Measurements from ENCODE around the gene GPR84.

GPR84 gene

GRCh38 chr12:54398218-54398617 is 33.9 kb upstream of the GPR84 start:
- no peak overlapping the region for H3K27ac ChIP-seq
- no peak for TF ChIP-seq CTCF (conservative IDR thresholded peaks at IDR 0.05)
- no peak for TF ChIP-seq ZFX (IDR thresholded peaks at IDR 0.05)

DNA sequence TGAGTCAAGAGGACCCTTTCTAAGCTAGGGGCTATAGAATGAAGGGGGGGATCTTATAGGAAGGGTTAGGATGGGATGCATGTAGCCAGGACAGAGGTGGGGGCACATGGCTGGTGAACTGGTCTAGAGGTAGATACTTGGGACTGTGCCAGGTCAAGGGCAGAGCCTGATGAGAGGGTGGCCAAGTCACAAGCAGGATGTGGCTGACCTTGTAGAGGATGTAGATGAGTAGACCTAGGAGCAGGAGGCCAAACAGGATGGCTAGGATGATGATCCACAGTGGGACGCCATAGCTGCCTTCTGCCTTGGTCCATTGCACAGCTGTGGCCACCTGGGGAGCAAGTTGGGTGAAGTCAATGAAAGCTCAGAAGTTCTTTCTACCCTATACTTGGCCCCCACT is 32.9 kb upstream of the GPR84 start:
- H3K27ac ChIP-seq: no peak overlapping the region
- TF ChIP-seq ZFX (IDR thresholded peaks at IDR 0.05) (no peak), CTCF (conservative IDR thresholded peaks at IDR 0.05) (no peak)

GRCh38 chr12:54395545-54395944 is 31.3 kb upstream of the GPR84 start:
- TF ChIP-seq ZFX (IDR thresholded peaks at IDR 0.05): no peak
- TF ChIP-seq CTCF (conservative IDR thresholded peaks at IDR 0.05): no peak
- no peak overlapping the region for H3K27ac ChIP-seq

GRCh38 chr12:54394986-54395385 is 30.7 kb upstream of the GPR84 start:
- no peak overlapping the region for H3K27ac ChIP-seq
- TF ChIP-seq CTCF (conservative IDR thresholded peaks at IDR 0.05) (no peak), ZFX (IDR thresholded peaks at IDR 0.05) (no peak)

- TF ChIP-seq ZFX (IDR thresholded peaks at IDR 0.05) (no peak), CTCF (conservative IDR thresholded peaks at IDR 0.05) (peak; percentile 88)
- H3K27ac ChIP-seq: no peak overlapping the region
Observed at GRCh38 chr12:54394281-54394719, 30.0 kb upstream of the GPR84 start.

- no peak overlapping the region for H3K27ac ChIP-seq
- TF ChIP-seq ZFX (IDR thresholded peaks at IDR 0.05) (no peak), CTCF (conservative IDR thresholded peaks at IDR 0.05) (no peak)
Observed at GRCh38 chr12:54393743-54394142, 29.5 kb upstream of the GPR84 start.

DNA sequence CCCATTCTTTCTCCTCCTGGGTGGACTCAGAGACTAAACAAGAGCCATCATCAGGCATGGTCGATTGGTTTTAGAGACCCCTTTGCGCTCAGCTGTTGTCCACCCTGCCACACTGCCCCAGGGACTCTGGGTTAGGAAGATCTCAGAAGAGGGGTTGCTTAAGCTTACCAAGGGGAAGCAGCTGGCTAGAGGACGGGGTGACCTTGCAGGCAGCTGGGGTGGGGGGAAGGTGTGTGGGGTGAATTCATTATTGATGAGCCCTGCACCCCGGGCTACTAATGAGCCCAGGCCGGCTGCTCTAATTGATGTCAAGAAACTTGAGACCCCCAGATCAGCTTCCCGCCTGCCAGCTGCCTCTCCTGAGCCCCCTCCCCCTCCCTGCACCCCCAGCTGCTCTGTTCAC is 28.9 kb upstream of the GPR84 start:
- no peak overlapping the region for H3K27ac ChIP-seq

More for the DNA sequence above, 28.9 kb upstream of the GPR84 start:
- no peak for TF ChIP-seq CTCF (conservative IDR thresholded peaks at IDR 0.05)
- no peak for TF ChIP-seq ZFX (IDR thresholded peaks at IDR 0.05)
